B cell (primary cell): ENCODE measurements around the gene TRMT2A. TPM values are rescaled to one million over a fixed set of nuclear protein-coding genes. Genes with fewer than 3 reads are reported as not detected.

Experiments used
- ATAC-seq: fragments of 200-7000 bp; cut with Tn5 transposase; one replicate; pipeline ENCODE4 v1.10.0; 2021; ENCODE audit warnings: low read depth, mild to moderate bottlenecking, moderate number of reproducible peaks, moderate library complexity
- CTCF ChIA-PET: fragments of 350-600 bp; sonication (Branson Sonifier 250); formaldehyde crosslinking; loops from one replicate; lab custom pipeline; 2021; ENCODE audit warnings: antibody characterized with exemption, inconsistent platforms; lab: Charles Lee
- POLR2A ChIA-PET: fragments of 350-600 bp; sonication (Branson Sonifier 250); formaldehyde crosslinking; loops from one replicate; lab custom pipeline; 2021; ENCODE audit warnings: antibody characterized with exemption; lab: Charles Lee
- DNase-seq: peaks from one replicate; pipeline ENCODE4 v3.0.0; 2013
- H2AFZ ChIP-seq: 2 replicates; pipeline ENCODE4 v1.6.1; 2012; ENCODE audit warnings: mild to moderate bottlenecking, low read depth, low read length; ENCODE audit not compliant: insufficient read depth, poor library complexity, severe bottlenecking
- H3K27ac ChIP-seq, 2 donors: 1 replicate in 1 of 2; 2 replicates in 1 of 2; pipeline ENCODE4 v1.5.1; 2012 to 2013; ENCODE audit warnings: low read length in 2 of 2, mild to moderate bottlenecking in 2 of 2, moderate library complexity in 1 of 2
- H3K27me3 ChIP-seq, 4 experiments: fragments of 200-600 bp in 1 of 4; sonication (generic) in 1 of 4; replicated peaks in 1 of 4; 1 replicate in 2 of 4; 2 replicates in 2 of 4; pipeline versions ENCODE4 v1.6.1 to v1.7.0; 2013 to 2016; ENCODE audit warnings: low read length in 3 of 4, mild to moderate bottlenecking in 2 of 4, mixed read lengths in 1 of 4, moderate library complexity in 1 of 4; ENCODE audit not compliant: insufficient read depth in 4 of 4, control insufficient read depth in 3 of 4; ENCODE audit errors: control extremely low read depth in 1 of 4
- H3K36me3 ChIP-seq, 2 experiments: replicated peaks in 1 of 2; 1 replicate in 1 of 2; 2 replicates in 1 of 2; pipeline versions ENCODE4 v1.6.1 to v1.7.1; 2013; ENCODE audit warnings: low read length in 1 of 2; ENCODE audit not compliant: insufficient read depth in 2 of 2, control insufficient read depth in 1 of 2; ENCODE audit errors: control extremely low read depth in 1 of 2, extremely low read depth in 1 of 2
- H3K4me1 ChIP-seq, 2 donors: fragments of 200-600 bp in 1 of 2; sonication (generic) in 1 of 2; 1 replicate in 1 of 2; 2 replicates in 1 of 2; pipeline versions ENCODE4 v1.5.1 to v1.6.1; 2013 to 2017; ENCODE audit warnings: low read length in 2 of 2; ENCODE audit not compliant: control insufficient read depth in 2 of 2, insufficient read depth in 2 of 2
- H3K4me2 ChIP-seq: replicated peaks from 2 replicates; pipeline ENCODE3; 2012; ENCODE audit warnings: mild to moderate bottlenecking, low read depth, low read length; ENCODE audit not compliant: poor library complexity, severe bottlenecking
- H3K4me3 ChIP-seq, 5 experiments: fragments of 200-600 bp in 1 of 5; sonication (generic) in 1 of 5; 1 replicate in 3 of 5; 2 replicates in 2 of 5; pipeline versions ENCODE4 v1.5.1 to v1.7.0; 2011 to 2016; ENCODE audit warnings: low read length in 4 of 5, mild to moderate bottlenecking in 4 of 5, low read depth in 2 of 5, control low read depth in 1 of 5, moderate library complexity in 1 of 5; ENCODE audit not compliant: insufficient read depth in 1 of 5; ENCODE audit errors: control extremely low read depth in 1 of 5, extremely low read depth in 1 of 5
- H3K79me2 ChIP-seq: fragments of 200-600 bp; sonication (generic); one replicate; pipeline ENCODE4 v1.6.0; 2016; ENCODE audit warnings: low read length; ENCODE audit not compliant: control insufficient read depth, insufficient read depth
- H3K9ac ChIP-seq: fragments of 200-600 bp; sonication (generic); 2 replicates; pipeline ENCODE4 v1.6.1; 2017; ENCODE audit warnings: mild to moderate bottlenecking, low read length, moderate library complexity
- H3K9me3 ChIP-seq, 3 donors: one replicate each; pipeline versions ENCODE4 v1.6.1 to v1.7.1; 2013; ENCODE audit warnings: low read length in 2 of 3; ENCODE audit not compliant: control insufficient read depth in 2 of 3, insufficient read depth in 1 of 3; ENCODE audit errors: control extremely low read depth in 1 of 3
- H4K20me1 ChIP-seq: 2 replicates; pipeline ENCODE4 v1.6.0; 2012; ENCODE audit warnings: mild to moderate bottlenecking, low read length; ENCODE audit not compliant: insufficient read depth, control insufficient read depth, poor library complexity, severe bottlenecking
- H3K27ac Mint-ChIP-seq: one replicate; pipeline ENCODE4 v1.8.0; 2021; ENCODE audit warnings: mixed read lengths
- H3K27me3 Mint-ChIP-seq: one replicate; pipeline ENCODE4 v1.8.0; 2021; ENCODE audit warnings: mixed read lengths
- H3K4me1 Mint-ChIP-seq: one replicate; pipeline ENCODE4 v1.8.0; 2021; ENCODE audit warnings: mixed read lengths
- H3K4me3 Mint-ChIP-seq: one replicate; pipeline ENCODE4 v1.8.0; 2021; ENCODE audit warnings: mixed read lengths
- H3K9me3 Mint-ChIP-seq: one replicate; pipeline ENCODE4 v1.8.0; 2022; ENCODE audit warnings: mixed read lengths; ENCODE audit not compliant: insufficient read depth
- CTCF ChIP-seq: fragments of 200-600 bp; IDR thresholded peaks from one replicate; pipeline ENCODE4 v1.8.0; 2022; ENCODE audit warnings: antibody characterized with exemption, mild to moderate bottlenecking
- EZH2 ChIP-seq: IDR thresholded peaks from 2 replicates; pipeline ENCODE4 v1.6.1; 2012; ENCODE audit warnings: borderline replicate concordance, low read depth, mild to moderate bottlenecking, moderate library complexity, low read length; ENCODE audit not compliant: insufficient read depth, poor library complexity, severe bottlenecking
- WGBS: methylation state at CpG from one replicate; pipeline ENCODE4 v1.1.5; 2013; ENCODE audit warnings: missing lambda C conversion rate; ENCODE audit not compliant: insufficient coverage; 5-methylcytosine and 5-hydroxymethylcytosine counted together
- intact Hi-C: fragments of 100-400 bp; cut with micrococcal nuclease; formaldehyde crosslinking; loops from one replicate; pipeline ENCODE4 v1.10.0; 2022
- polyA plus RNA-seq: library from polyadenylated mRNA; depleted of rRNA; stranded (reverse); fragments of >200 nt; gene quantifications from 2 replicates; pipeline ENCODE4 v1.2.3, GENCODE V29; 2012
- total RNA-seq, 2 donors: library from RNA; stranded (reverse); fragments of 120-200 nt in 1 of 2; gene quantifications; 1 replicate in 1 of 2; 2 replicates in 1 of 2; pipeline versions ENCODE4 v1.2.3 to v1.2.4, GENCODE V29; 2013 to 2022

TRMT2A gene
- total and polyA plus RNA-seq, 2 donors (not counting 1 experiment from before 2014, with no cell fraction given) = 95.7 to 144 TPM

DNA sequence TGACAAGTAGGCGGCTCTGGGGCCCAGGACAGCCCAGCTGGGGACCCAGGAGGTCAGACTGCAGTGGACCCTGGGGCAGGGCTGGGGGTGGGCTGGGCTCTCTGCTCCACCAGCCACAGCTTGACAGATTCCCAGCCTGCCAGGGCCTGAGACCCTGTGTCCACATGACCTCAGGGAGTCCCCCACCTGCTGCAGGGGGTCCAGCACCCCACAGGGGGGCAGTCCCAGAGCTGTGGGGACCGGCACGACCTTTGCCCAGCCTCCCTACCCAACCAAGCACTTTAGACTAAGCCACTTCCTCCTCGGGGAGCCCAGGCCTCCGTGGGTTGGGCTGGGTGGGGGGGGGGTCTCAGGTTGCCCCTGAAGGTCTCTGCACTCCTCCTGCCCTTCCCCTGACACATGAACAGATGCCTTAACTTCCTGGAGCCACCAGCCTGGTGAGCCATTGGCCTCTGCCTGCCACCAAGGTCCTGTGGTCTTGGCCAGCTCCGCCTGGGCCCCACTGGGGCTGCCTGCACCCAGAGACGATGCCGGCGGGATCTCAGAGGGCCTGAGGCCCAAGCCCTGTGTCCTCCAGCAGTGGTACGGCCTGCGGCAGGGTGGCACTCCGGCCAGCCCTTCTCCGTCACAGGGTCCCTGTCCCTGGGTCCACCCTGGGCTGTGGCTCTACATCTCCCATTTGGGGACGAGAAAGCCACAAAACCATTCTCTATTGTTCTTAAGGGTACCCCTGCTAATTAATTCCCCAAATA is 30.4 kb upstream of the TRMT2A start:
- ATAC-seq (no peak), DNase-seq (no peak)
- TF ChIP-seq EZH2 = no peak
- no peak for TF ChIP-seq CTCF
- Histone ChIP-seq H3K4me3 (no peak overlapping the region), H3K36me3 (no peaks in the 10 kb centered on the region), H3K9ac (no peak overlapping the region), H4K20me1 (no peaks in the 10 kb centered on the region), H3K4me1 (peaks cover 0 to 3% of the 10 kb centered on the region in 2 donors), H3K27me3 (no peaks in the 10 kb centered on the region), H3K79me2 (no peaks in the 10 kb centered on the region), H3K9me3 (no peaks in the 10 kb centered on the region), H2AFZ (no peak overlapping the region), H3K27ac (no peak overlapping the region), H3K4me2 (no peak overlapping the region)
- ChIA-PET CTCF (interaction anchor here (2.3 kb wide), 1 partner anchor 10 kb away, joined by 6 read pairs; no protein-coding TSS in a partner anchor), POLR2A (no interaction called here)
- Mint-ChIP-seq H3K27me3 (no peaks in the 10 kb centered on the region), H3K9me3 (no peaks in the 10 kb centered on the region), H3K4me3 (no peak overlapping the region), H3K4me1 (peaks cover 4% of the 10 kb centered on the region), H3K27ac (no peak overlapping the region)
- intact Hi-C loops = no loop called here
- WGBS = 68% methylated on average over 10 of the region's 14 CpGs

GRCh38 chr22:20146777-20147176 is 29.8 kb upstream of the TRMT2A start:
- Histone ChIP-seq H3K4me3 (no peak overlapping the region), H3K27ac (no peak overlapping the region), H3K79me2 (no peaks in the 10 kb centered on the region), H3K9me3 (no peaks in the 10 kb centered on the region), H2AFZ (no peak overlapping the region), H3K9ac (no peak overlapping the region), H3K4me1 (peaks cover 0 to 3% of the 10 kb centered on the region in 2 donors), H3K36me3 (no peaks in the 10 kb centered on the region), H3K4me2 (no peak overlapping the region), H4K20me1 (no peaks in the 10 kb centered on the region), H3K27me3 (no peaks in the 10 kb centered on the region)
- no peak for DNase-seq
- TF ChIP-seq CTCF = no peak
- no peak for TF ChIP-seq EZH2
- WGBS = 65% methylated on average over 21 of the region's 22 CpGs
- peaks cover 4% of the 10 kb centered on the region for H3K4me1 Mint-ChIP-seq
- no peak overlapping the region for H3K27ac Mint-ChIP-seq
- no peaks in the 10 kb centered on the region for H3K9me3 Mint-ChIP-seq
- intact Hi-C loops = no loop called here
- CTCF ChIA-PET = interaction anchor here (2.3 kb wide), 1 partner anchor 10 kb away, joined by 6 read pairs; no protein-coding TSS in a partner anchor
- no peaks in the 10 kb centered on the region for H3K27me3 Mint-ChIP-seq
- POLR2A ChIA-PET = no interaction called here
- no peak for ATAC-seq
- H3K4me3 Mint-ChIP-seq = no peak overlapping the region
